Testis (tissue), 2 donors: Measurements from ENCODE around the gene TFF3.

Experiments used
- CTCF ChIP-seq, 3 experiments: fragments of 450-650 bp in 2 of 3; fragments of 200-600 bp in 1 of 3; sonication (generic) in 1 of 3; IDR thresholded peaks; one replicate each; pipeline ENCODE4 v1.5.1; 2016 to 2019; ENCODE audit warnings: antibody characterized with exemption in 3 of 3, mild to moderate bottlenecking in 2 of 3, moderate library complexity in 1 of 3
- POLR2A ChIP-seq: fragments of 450-650 bp; IDR thresholded peaks from one replicate; pipeline ENCODE4 v1.6.1; 2017; ENCODE audit warnings: antibody characterized with exemption, mild to moderate bottlenecking, moderate library complexity

- TF ChIP-seq CTCF (IDR thresholded peaks at IDR 0.05): no peak
- no peak for TF ChIP-seq POLR2A
Measured at GRCh38 chr21:42346441-42346840, 31.2 kb upstream of the TFF3 start.
